Hematopoietic multipotent progenitor cell treated with erythropoietin and hydrocortisone succinate and interleukin-3 and kit ligand, for 8 days (in vitro differentiated cells): ENCODE data around the gene TRIM72.
"Not testable (repeated sequence)": the region's sequence is repeated elsewhere in the genome, so short reads cannot be mapped to it uniquely, and the experiment has no call there.

Source experiments
- DNase-seq: peaks from one replicate; pipeline ENCODE4 v3.0.0-alpha.2; 2015

The TRIM72 gene

DNA sequence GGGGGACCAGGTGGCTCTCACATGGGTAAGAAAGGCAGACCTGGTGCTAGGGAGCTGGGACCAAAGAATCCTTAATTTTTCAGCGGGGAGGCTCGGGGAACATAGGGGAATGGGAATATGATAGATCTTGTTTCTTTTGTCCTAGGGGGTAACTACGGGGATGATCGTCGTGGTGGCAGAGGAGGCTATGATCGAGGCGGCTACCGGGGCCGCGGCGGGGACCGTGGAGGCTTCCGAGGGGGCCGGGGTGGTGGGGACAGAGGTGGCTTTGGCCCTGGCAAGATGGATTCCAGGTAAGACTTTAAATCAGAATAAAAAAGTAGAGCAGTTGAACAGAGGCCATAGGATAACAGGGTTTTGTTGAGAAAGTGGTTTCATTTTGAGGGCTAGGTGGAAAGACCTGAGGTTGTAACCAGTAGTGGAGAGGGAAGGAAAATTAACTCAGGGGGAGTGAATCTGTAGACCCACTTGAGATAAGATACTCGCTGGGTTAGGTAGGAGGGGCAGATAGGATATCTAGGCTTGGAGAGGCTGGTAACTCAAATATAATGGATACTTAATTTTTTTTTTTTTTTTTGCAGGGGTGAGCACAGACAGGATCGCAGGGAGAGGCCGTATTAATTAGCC is 23.0 kb upstream of the TRIM72 start:
- DNase-seq, result no peak

DNA sequence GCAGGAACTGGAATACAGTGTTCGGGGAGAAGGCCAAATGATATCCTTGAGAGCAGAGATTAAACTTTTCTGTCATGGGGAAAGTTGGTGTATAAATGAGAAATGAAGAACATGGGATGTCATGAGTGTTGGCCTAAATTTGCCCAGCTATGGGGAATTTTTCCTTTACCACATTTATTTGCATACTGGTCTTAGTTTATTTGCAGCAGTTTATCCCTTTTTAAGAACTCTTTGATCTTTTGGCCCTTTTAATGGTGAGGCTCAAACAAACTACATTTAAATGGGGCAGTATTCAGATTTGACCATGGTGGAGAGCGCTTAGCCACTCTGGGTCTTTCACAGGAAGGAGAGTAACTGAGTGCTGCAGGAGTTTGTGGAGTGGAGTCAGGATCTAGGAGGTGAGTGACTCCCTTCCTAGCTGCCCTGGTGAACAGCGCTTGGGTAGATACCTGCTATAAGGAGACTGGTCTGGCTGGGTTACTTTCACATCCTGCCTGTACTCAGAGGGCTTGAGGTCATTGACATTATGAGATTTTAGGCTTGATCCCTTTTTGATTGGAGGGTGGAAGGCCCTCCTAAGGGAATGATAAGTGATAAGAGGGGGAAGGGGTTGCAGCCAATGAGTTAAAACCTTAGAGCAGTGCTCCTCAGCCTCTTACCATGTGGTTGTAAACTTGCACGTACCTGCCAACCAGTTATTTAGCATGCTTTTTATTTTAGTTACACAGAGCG is 22.1 kb upstream of the TRIM72 start:
- DNase-seq, result no peak

GRCh38 chr16:31192856-31193642 is 20.9 kb upstream of the TRIM72 start:
- no peak for DNase-seq

DNA sequence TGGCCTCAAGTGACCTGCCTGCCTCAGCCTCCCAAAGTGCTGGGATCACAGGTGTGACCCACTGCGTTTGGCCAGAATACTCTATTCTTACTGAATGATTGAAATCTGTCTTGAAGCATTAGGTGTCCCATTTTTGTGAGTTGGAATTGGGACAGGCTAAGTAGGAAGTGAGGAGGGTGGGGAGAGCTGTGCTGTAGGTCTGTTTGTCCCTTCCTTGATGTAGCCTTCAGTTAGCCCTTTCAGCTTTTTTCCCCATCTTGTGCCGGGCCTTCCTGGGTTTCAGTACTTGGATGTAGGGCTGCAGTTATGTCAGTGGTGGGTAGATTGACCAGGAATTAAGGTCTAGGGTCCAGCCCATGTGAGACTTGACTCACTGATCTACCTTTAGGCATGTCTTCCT is 20.0 kb upstream of the TRIM72 start:
- DNase-seq, result no peak

GRCh38 chr16:31194898-31195297 is 19.0 kb upstream of the TRIM72 start:
- DNase-seq, result no peak

DNA sequence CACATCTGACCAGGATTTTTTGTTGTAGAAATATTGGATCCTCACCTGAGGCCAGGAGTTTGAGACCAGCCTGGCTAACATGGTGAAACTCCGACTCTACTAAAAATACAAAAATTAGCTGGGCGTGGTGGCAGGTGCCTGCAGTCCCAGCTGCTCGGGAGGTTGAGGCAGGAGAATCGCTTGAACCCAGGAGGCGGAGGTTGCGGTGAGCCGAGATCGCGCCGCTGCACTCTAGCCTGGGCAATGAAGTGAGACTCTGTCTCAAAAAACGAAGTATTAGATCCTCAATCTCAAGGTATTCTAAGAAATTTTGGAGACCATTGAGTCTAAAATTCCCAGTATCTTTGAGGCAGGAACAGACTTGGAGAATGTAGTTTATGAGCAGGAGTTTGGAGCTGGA is 18.1 kb upstream of the TRIM72 start:
- not testable (repeated sequence) for DNase-seq

- DNase-seq, result no peak
These were observed 17.4 kb upstream of the TRIM72 start for GRCh38 chr16:31196324-31197088.

DNA sequence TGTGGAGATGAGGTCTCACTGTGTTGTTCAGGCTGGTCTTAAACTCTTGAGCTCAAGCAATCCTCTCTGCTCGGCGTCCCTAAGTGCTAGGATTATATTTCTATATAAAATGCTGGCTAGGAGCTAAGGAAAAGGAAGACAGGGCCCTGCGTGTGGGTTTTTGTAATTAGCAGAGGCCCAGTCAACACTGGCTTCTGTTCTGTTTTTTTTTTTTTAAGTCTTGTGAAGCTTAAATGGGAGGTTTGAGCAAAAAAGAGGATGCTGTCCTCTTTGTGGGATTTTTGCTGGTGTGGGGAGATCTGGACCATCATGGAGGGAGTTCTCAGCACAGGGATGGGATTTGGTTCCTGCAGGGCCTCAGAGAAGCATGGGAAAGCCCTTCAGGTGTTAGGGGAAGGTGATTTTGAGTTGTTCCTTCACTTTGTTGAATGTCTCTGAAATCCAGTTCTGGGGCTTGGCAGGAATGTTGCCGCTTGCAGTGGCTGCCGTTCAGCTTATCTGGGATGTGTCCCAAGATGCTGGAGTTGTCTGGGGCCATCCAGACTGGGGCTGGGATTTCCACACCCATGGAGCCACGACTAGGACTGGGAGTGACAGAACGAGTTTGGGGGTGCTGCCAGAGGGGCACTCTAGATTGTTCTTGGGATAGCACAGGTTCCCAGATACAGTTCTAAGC is 15.6 kb upstream of the TRIM72 start:
- DNase-seq, result no peak

DNA sequence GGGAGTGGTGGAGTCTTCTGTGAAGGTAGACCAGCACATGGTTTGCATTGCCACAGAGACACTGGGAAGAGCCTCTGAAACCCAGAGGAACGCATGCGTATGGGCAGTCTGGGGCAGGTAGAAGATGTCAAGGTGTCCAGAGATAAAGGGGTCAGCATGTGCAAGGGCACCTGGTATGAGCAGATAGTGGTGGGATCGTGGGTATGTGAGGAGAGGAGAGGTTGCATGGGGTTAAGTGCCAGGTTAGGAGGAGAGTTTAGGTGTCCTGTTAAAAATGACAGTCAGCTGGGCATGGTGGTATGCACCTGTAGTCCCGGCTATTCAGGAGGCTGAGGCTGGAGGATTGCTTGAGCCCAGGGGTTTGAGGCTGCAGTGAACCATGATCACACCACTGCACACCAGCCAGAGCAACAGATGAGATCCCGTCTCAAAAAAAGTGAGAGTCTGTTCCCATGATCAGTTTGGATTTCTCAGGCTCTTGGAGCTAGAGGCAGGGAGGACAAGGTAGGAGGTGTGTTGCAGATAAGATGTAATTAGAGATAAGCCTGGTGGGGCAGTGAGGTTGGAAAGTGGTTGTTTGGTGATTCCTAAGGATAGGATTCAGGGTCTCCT is 14.4 kb upstream of the TRIM72 start:
- DNase-seq, result no peak

- DNase-seq, result not testable (repeated sequence)
These were observed 13.8 kb upstream of the TRIM72 start for GRCh38 chr16:31200111-31200510.

GRCh38 chr16:31200821-31201568 is 12.9 kb upstream of the TRIM72 start:
- peak; percentile 66 for DNase-seq

- DNase-seq, result no peak
These were observed 12.1 kb upstream of the TRIM72 start for GRCh38 chr16:31201582-31202413.

GRCh38 chr16:31202414-31203375 is 11.2 kb upstream of the TRIM72 start, which contains the start of gene PYCARD:
Gene PYCARD, minus strand, starts transcription at chr16:31202760. Its CDS starts 70 bp downstream, at chr16:31202690.
- DNase-seq, result peak; percentile 49

GRCh38 chr16:31204871-31205666 is 8.8 kb upstream of the TRIM72 start:
- DNase-seq, result no peak

GRCh38 chr16:31206776-31207175 is 7.1 kb upstream of the TRIM72 start:
- DNase-seq, result peak; percentile 56

- DNase-seq, result no peak
These were observed 577 bp upstream of the TRIM72 start for GRCh38 chr16:31213342-31213741.

DNA sequence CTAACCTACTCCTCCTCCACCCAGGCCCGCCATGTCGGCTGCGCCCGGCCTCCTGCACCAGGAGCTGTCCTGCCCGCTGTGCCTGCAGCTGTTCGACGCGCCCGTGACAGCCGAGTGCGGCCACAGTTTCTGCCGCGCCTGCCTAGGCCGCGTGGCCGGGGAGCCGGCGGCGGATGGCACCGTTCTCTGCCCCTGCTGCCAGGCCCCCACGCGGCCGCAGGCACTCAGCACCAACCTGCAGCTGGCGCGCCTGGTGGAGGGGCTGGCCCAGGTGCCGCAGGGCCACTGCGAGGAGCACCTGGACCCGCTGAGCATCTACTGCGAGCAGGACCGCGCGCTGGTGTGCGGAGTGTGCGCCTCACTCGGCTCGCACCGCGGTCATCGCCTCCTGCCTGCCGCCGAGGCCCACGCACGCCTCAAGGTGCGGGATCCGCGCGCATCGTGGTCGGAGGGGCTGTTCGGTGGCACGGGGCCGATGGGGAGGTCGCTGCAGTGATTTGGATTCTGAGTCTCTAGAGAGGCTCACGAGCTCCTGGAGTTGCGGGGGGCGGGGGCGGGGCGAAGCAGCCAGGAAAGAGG is 878 bp downstream of the TRIM72 start:
- DNase-seq, result no peak
